BLaER1 treated with 17β-estradiol and CSF1 and Interleukin-3, amounts not matched to agents 10 nM and 100 nM (cell line): Measurements from ENCODE around the gene MYO5C.
A peak's percentile ranks its signal among the peaks of the same experiment; 100 is the strongest.

Experiments used
- H3K27ac ChIP-seq, 11 experiments: shearing (Covaris generic); formaldehyde crosslinking; 2 replicates each; pipeline ENCODE4 v1.8.1; 2022
- H3K27me3 ChIP-seq, 11 experiments: shearing (Covaris generic); formaldehyde crosslinking; 2 replicates each; pipeline ENCODE4 v1.8.1; 2022
- H3K36me3 ChIP-seq, 11 experiments: shearing (Covaris generic); formaldehyde crosslinking; 2 replicates each; pipeline ENCODE4 v1.8.1; 2022
- H3K4me1 ChIP-seq, 10 experiments: shearing (Covaris generic); formaldehyde crosslinking; 2 replicates each; pipeline ENCODE4 v1.8.1; 2022
- H3K4me2 ChIP-seq, 11 experiments: shearing (Covaris generic); formaldehyde crosslinking; 2 replicates each; pipeline ENCODE4 v1.8.1; 2022
- H3K4me3 ChIP-seq, 10 experiments: shearing (Covaris generic); formaldehyde crosslinking; 2 replicates each; pipeline ENCODE4 v1.8.1; 2022
- H3K9ac ChIP-seq, 11 experiments: shearing (Covaris generic); formaldehyde crosslinking; 2 replicates each; pipeline ENCODE4 v1.8.1; 2022
- H3K9me3 ChIP-seq, 11 experiments: shearing (Covaris generic); formaldehyde crosslinking; replicated peaks in 1 of 11; 2 replicates each; pipeline ENCODE4 v1.8.1; 2022
- H4K20me1 ChIP-seq, 11 experiments: shearing (Covaris generic); formaldehyde crosslinking; 2 replicates each; pipeline ENCODE4 v1.8.1; 2022
- Cebpa-rat ChIP-seq, 11 experiments: shearing (Covaris generic); IDR thresholded peaks; 2 replicates each; pipeline ENCODE4 v1.8.1; 2022

MYO5C gene

GRCh38 chr15:52294881-52295420 is 653 bp downstream of the MYO5C start:
- Histone ChIP-seq H3K9me3 (peaks cover 0 to 5% (median 3%) of the 10 kb centered on the region in 11 experiments; a peak in 7 of 22 replicates), H3K4me3 (peak overlapping the region; percentile 58 to 76 (median 71)), H3K9ac (peak overlapping the region; percentile 63 to 85 (median 75)), H3K4me1 (peaks cover 31 to 66% (median 61%) of the 10 kb centered on the region in 10 experiments), H4K20me1 (peaks cover 0 to 6% (median 0%) of the 10 kb centered on the region in 11 experiments; a peak in 3 of 22 replicates), H3K27me3 (peaks cover 0 to 27% (median 0%) of the 10 kb centered on the region in 11 experiments; a peak in 8 of 22 replicates), H3K36me3 (no peaks in the 10 kb centered on the region), H3K4me2 (peak overlapping the region; percentile 92 to 100 (median 99)), H3K27ac (peak overlapping the region in 10 of 11 experiments; percentile 45 to 88 (median 80); a peak in 19 of 22 replicates)
- no peak for TF ChIP-seq Cebpa-rat (IDR thresholded peaks at IDR 0.05)

- peaks cover 0 to 27% (median 0%) of the 10 kb centered on the region in 11 experiments; a peak in 8 of 22 replicates for H3K27me3 ChIP-seq
- peak overlapping the region in 2 of 11 experiments; percentile 5 to 16; a peak in 1 of 22 replicates for H3K27ac ChIP-seq
- peak overlapping the region in 10 of 11 experiments; percentile 46 to 100 (median 99); a peak in 20 of 22 replicates for H3K4me2 ChIP-seq
- no peak overlapping the region for H3K4me3 ChIP-seq
- TF ChIP-seq Cebpa-rat (IDR thresholded peaks at IDR 0.05): no peak
- peaks cover 43 to 75% (median 71%) of the 10 kb centered on the region in 10 experiments for H3K4me1 ChIP-seq
- H3K36me3 ChIP-seq: peaks cover 0 to 11% (median 0%) of the 10 kb centered on the region in 11 experiments; a peak in 6 of 22 replicates
- no peak overlapping the region for H3K9ac ChIP-seq
- H3K9me3 ChIP-seq: peaks cover 0 to 9% (median 1%) of the 10 kb centered on the region in 11 experiments; a peak in 6 of 22 replicates
- peaks cover 0 to 6% (median 0%) of the 10 kb centered on the region in 11 experiments; a peak in 3 of 22 replicates for H4K20me1 ChIP-seq
These were observed 2.7 kb downstream of the MYO5C start for GRCh38 chr15:52292780-52293392.

- Histone ChIP-seq H3K36me3 (peaks cover 0 to 21% (median 0%) of the 10 kb centered on the region in 11 experiments; a peak in 8 of 22 replicates), H4K20me1 (peaks cover 0 to 6% (median 0%) of the 10 kb centered on the region in 11 experiments; a peak in 3 of 22 replicates), H3K4me2 (peak overlapping the region in 9 of 11 experiments; percentile 12 to 99 (median 62); a peak in 15 of 22 replicates), H3K9me3 (peaks cover 0 to 16% (median 11%) of the 10 kb centered on the region in 11 experiments; a peak in 11 of 22 replicates), H3K4me3 (no peak overlapping the region), H3K4me1 (peaks cover 43 to 72% (median 68%) of the 10 kb centered on the region in 10 experiments), H3K27ac (peak overlapping the region in 3 of 11 experiments; percentile 2 to 48 (median 18); a peak in 3 of 22 replicates), H3K27me3 (peaks cover 0 to 23% (median 0%) of the 10 kb centered on the region in 11 experiments; a peak in 8 of 22 replicates), H3K9ac (no peak overlapping the region)
- no peak for TF ChIP-seq Cebpa-rat (IDR thresholded peaks at IDR 0.05)
These were observed 4.4 kb downstream of the MYO5C start for GRCh38 chr15:52291204-52291603.

GRCh38 chr15:52290800-52291199 is 4.8 kb downstream of the MYO5C start:
- TF ChIP-seq Cebpa-rat (IDR thresholded peaks at IDR 0.05): no peak
- 0 out of 22 replicates have a peak overlapping the region, but pooled peaks of 1 of the 11 experiments have one; percentile 48 for H3K27ac ChIP-seq

DNA sequence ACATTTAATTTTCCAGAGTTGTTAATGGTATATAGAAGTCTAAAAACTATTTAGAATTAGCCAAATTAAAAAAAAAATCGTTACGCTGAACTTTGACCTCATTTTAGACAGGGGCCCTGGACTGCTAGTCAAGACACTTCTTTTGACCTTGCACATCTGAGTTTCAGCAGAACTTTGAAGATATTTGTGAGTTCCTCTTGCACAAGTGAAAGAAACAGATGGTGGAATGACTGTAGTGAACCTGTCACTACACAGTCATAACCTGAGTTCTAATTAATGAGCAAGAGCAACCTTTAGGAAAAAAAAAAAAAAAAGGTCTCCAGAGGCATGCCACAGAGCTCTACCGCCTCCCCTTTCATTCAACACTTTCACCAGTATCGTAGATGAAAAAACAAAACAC is 5.3 kb downstream of the MYO5C start:
- peaks cover 36 to 64% (median 59%) of the 10 kb centered on the region in 10 experiments for H3K4me1 ChIP-seq
- peaks cover 0 to 6% (median 0%) of the 10 kb centered on the region in 11 experiments; a peak in 3 of 22 replicates for H4K20me1 ChIP-seq
- peaks cover 0 to 21% (median 0%) of the 10 kb centered on the region in 11 experiments; a peak in 8 of 22 replicates for H3K36me3 ChIP-seq
- peak overlapping the region in 9 of 11 experiments; percentile 63 to 99 (median 70); a peak in 11 of 22 replicates for H3K4me2 ChIP-seq
- H3K27ac ChIP-seq: no peak overlapping the region
- no peak overlapping the region for H3K9ac ChIP-seq
- no peak for TF ChIP-seq Cebpa-rat (IDR thresholded peaks at IDR 0.05)
- no peak overlapping the region for H3K4me3 ChIP-seq
- H3K9me3 ChIP-seq: peaks cover 0 to 24% (median 18%) of the 10 kb centered on the region in 11 experiments; a peak in 15 of 22 replicates
- H3K27me3 ChIP-seq: peaks cover 0 to 15% (median 0%) of the 10 kb centered on the region in 11 experiments; a peak in 7 of 22 replicates

More at GRCh38 chr15:52290800-52291199, 4.8 kb downstream of the MYO5C start:
- Histone ChIP-seq H3K9me3 (peaks cover 0 to 19% (median 14%) of the 10 kb centered on the region in 11 experiments; a peak in 14 of 22 replicates), H4K20me1 (peaks cover 0 to 6% (median 0%) of the 10 kb centered on the region in 11 experiments; a peak in 3 of 22 replicates), H3K27me3 (peaks cover 0 to 19% (median 0%) of the 10 kb centered on the region in 11 experiments; a peak in 8 of 22 replicates), H3K9ac (no peak overlapping the region), H3K4me3 (no peak overlapping the region), H3K36me3 (peaks cover 0 to 21% (median 0%) of the 10 kb centered on the region in 11 experiments; a peak in 8 of 22 replicates), H3K4me1 (peaks cover 40 to 68% (median 64%) of the 10 kb centered on the region in 10 experiments), H3K4me2 (peak overlapping the region in 9 of 11 experiments; percentile 12 to 99 (median 63); a peak in 15 of 22 replicates)

- H3K4me1 ChIP-seq: peaks cover 29 to 57% (median 53%) of the 10 kb centered on the region in 10 experiments
- H3K27me3 ChIP-seq: peaks cover 0 to 8% (median 0%) of the 10 kb centered on the region in 11 experiments; a peak in 7 of 22 replicates
- peaks cover 0 to 24% (median 18%) of the 10 kb centered on the region in 11 experiments; a peak in 15 of 22 replicates for H3K9me3 ChIP-seq
- H4K20me1 ChIP-seq: peaks cover 0 to 6% (median 0%) of the 10 kb centered on the region in 11 experiments; a peak in 3 of 22 replicates
- H3K36me3 ChIP-seq: peaks cover 0 to 21% (median 0%) of the 10 kb centered on the region in 11 experiments; a peak in 8 of 22 replicates
- peak overlapping the region in 10 of 11 experiments; percentile 1 to 46 (median 14); a peak in 6 of 22 replicates for H3K27ac ChIP-seq
- H3K4me2 ChIP-seq: peak overlapping the region; percentile 62 to 99 (median 70)
- TF ChIP-seq Cebpa-rat (IDR thresholded peaks at IDR 0.05): no peak
- H3K4me3 ChIP-seq: no peak overlapping the region; a peak in 1 of 20 replicates
- no peak overlapping the region for H3K9ac ChIP-seq
These were observed 5.9 kb downstream of the MYO5C start for GRCh38 chr15:52289629-52290081.

GRCh38 chr15:52288986-52289385 is 6.6 kb downstream of the MYO5C start:
- no peak for TF ChIP-seq Cebpa-rat (IDR thresholded peaks at IDR 0.05)
- H3K9me3 ChIP-seq: peaks cover 0 to 24% (median 18%) of the 10 kb centered on the region in 11 experiments; a peak in 15 of 22 replicates
- H3K4me3 ChIP-seq: no peak overlapping the region
- peaks cover 26 to 50% (median 46%) of the 10 kb centered on the region in 10 experiments for H3K4me1 ChIP-seq
- H3K4me2 ChIP-seq: peak overlapping the region; percentile 62 to 99 (median 70); a peak in 21 of 22 replicates
- H3K36me3 ChIP-seq: peaks cover 0 to 21% (median 0%) of the 10 kb centered on the region in 11 experiments; a peak in 8 of 22 replicates
- peak overlapping the region in 4 of 11 experiments; percentile 1 to 30 (median 22); a peak in 2 of 22 replicates for H3K27ac ChIP-seq
- H3K9ac ChIP-seq: no peak overlapping the region
- H4K20me1 ChIP-seq: peaks cover 0 to 6% (median 0%) of the 10 kb centered on the region in 11 experiments; a peak in 3 of 22 replicates
- peaks cover 0 to 1% (median 0%) of the 10 kb centered on the region in 11 experiments; a peak in 1 of 22 replicates for H3K27me3 ChIP-seq
